ENCODE results near the gene MACROH2A1. TPM values are rescaled to one million over a fixed set of nuclear protein-coding genes. Genes with fewer than 3 reads are reported as not detected.

The MACROH2A1 gene
- total RNA-seq, 1 experiment from 2014 or later: 83.8 TPM

- no peak for TF ChIP-seq HMGXB4 (CRISPR knock-in tag; IDR thresholded peaks at IDR 0.05)
- TF ChIP-seq RELA (CRISPR knock-in tag; IDR thresholded peaks at IDR 0.05; ENCODE audit: borderline replicate concordance): no peak
Measured at GRCh38 chr5:135405082-135405481, 6.1 kb upstream of the MACROH2A1 start (continued).

- no peak for DNase-seq (ENCODE audit: low spot score)
- Mint-ChIP-seq H3K27me3 (ENCODE audit: low read depth) (peaks cover 86% of the 10 kb centered on the region), H3K27ac (no peak overlapping the region), H3K4me3 (no peak overlapping the region), H3K36me3 (0 out of 2 replicates have a peak, but pooled peaks cover 3% of the 10 kb centered on the region), H3K4me1 (peaks cover 51% of the 10 kb centered on the region), H3K9me3 (peaks cover 9% of the 10 kb centered on the region)
- TF ChIP-seq ZSCAN18 (CRISPR knock-in tag; IDR thresholded peaks at IDR 0.05) (no peak), ARID4B (CRISPR knock-in tag; IDR thresholded peaks at IDR 0.05; ENCODE audit: borderline replicate concordance) (no peak), ZNF532 (CRISPR knock-in tag; IDR thresholded peaks at IDR 0.05; ENCODE audit: borderline replicate concordance) (no peak), ERG (CRISPR knock-in tag; IDR thresholded peaks at IDR 0.05) (no peak), IRF2 (CRISPR knock-in tag; IDR thresholded peaks at IDR 0.05; ENCODE audit: borderline replicate concordance, low read depth) (no peak), TCF7 (CRISPR knock-in tag; IDR thresholded peaks at IDR 0.05; ENCODE audit: low read depth) (no peak), PRDM15 (CRISPR knock-in tag; IDR thresholded peaks at IDR 0.05) (no peak), SMAD4 (CRISPR knock-in tag; IDR thresholded peaks at IDR 0.05) (no peak), TEAD1 (CRISPR knock-in tag; IDR thresholded peaks at IDR 0.05) (no peak), ZNF219 (CRISPR knock-in tag; IDR thresholded peaks at IDR 0.05; ENCODE audit: borderline replicate concordance) (no peak)
- ChIA-PET POLR2A (no interaction called here), CTCF (interaction anchor here (2.3 kb wide), 1 partner anchor 24 kb away, joined by 15 read pairs; no protein-coding TSS in a partner anchor)
- ATAC-seq: no peak
Measured at GRCh38 chr5:135402031-135402430, 3.0 kb upstream of the MACROH2A1 start.
